ENCODE results near the gene WDFY4.

The WDFY4 gene

DNA sequence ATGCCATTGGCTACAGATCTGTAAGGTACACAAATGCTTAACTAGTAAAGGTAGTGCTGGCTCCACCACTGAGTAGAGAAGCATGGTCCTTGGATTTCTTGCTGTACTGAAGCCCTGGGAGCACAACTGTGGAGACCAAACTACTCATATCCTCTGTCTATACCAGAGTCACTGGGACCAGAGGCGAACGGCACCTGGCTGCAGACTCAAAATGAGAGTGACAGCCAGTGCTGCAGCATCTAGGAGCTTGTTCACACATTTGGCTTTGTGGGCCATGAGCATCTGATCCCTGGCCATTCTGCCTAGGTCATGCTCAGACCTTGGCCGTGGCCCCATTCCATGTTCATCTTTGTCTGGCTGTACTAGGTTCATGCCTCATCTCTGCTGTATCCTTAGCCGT is 223.1 kb downstream of the WDFY4 start:
- DNase-seq (ENCODE audit: low read depth in 2 of 2), result no peak
- H3K4me3 ChIP-seq (replicated peaks in 1 of 2; ENCODE audit: low read depth in 2 of 2, low read length in 2 of 2), result no peak overlapping the region
- TF ChIP-seq CTCF (IDR thresholded peaks at IDR 0.05; ENCODE audit: low read depth, low read length), result no peak

DNA sequence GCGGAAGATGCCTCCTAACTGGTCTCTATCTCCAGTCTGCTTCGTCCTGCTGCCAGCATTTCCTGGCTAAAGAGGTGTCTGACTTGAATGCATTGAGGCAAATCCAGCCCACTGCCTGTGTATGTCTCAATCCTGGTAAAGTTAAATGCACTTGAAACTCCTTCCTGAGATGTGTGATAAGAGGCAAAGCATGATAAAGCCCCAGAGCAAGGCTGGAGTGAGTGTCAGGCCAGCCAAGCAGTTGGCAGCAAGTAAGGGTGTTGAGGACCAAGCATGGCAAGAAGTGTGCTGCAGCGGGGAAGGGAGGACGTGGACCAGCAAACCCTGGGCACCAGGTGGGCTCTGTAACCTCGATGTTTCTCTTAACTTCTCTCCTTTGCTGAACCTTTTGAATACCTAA is 225.9 kb downstream of the WDFY4 start:
- TF ChIP-seq CTCF (IDR thresholded peaks at IDR 0.05; ENCODE audit: low read depth, low read length), result no peak
- no peak overlapping the region for H3K4me3 ChIP-seq (replicated peaks in 1 of 2; ENCODE audit: low read depth in 2 of 2, low read length in 2 of 2)
- no peak for DNase-seq (ENCODE audit: low read depth in 2 of 2)

- DNase-seq (ENCODE audit: low read depth in 2 of 2), result no peak
- TF ChIP-seq CTCF (IDR thresholded peaks at IDR 0.05; ENCODE audit: low read depth, low read length), result no peak
Measured at GRCh38 chr10:48913674-48914073, 229.0 kb downstream of the WDFY4 start.

GRCh38 chr10:48923748-48924147 is 239.1 kb downstream of the WDFY4 start:
- H3K4me3 ChIP-seq (replicated peaks in 1 of 2; ENCODE audit: low read depth in 2 of 2, low read length in 2 of 2), result no peak overlapping the region
- TF ChIP-seq CTCF (IDR thresholded peaks at IDR 0.05; ENCODE audit: low read depth, low read length), result no peak
- no peak for DNase-seq (ENCODE audit: low read depth in 2 of 2)

More at GRCh38 chr10:48913674-48914073, 229.0 kb downstream of the WDFY4 start:
- H3K4me3 ChIP-seq (replicated peaks in 1 of 2; ENCODE audit: low read depth in 2 of 2, low read length in 2 of 2), result no peak overlapping the region

GRCh38 chr10:48924988-48925387 is 240.3 kb downstream of the WDFY4 start:
- H3K4me3 ChIP-seq (replicated peaks in 1 of 2; ENCODE audit: low read depth in 2 of 2, low read length in 2 of 2), result no peak overlapping the region
- DNase-seq (ENCODE audit: low read depth in 2 of 2), result no peak
- no peak for TF ChIP-seq CTCF (IDR thresholded peaks at IDR 0.05; ENCODE audit: low read depth, low read length)

DNA sequence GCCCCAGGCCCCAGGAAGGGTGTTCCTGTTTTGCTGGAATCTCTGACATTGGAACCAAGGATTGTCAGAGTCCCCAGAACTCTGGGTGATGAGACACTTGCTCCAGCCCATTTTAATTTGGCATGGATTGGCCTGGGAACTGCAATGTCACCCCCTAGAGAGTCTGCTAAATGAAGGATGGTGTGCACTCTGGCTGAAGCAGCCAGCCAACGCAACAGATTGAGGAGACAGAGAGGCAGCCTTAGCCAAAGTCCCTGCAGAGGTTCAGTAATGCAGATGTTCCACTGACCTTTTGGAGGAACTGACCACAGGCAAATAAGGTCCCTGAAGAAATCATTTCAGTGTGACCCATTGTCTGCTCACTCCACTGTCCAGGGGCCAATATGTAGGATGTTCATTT is 241.6 kb downstream of the WDFY4 start:
- no peak overlapping the region for H3K4me3 ChIP-seq (replicated peaks in 1 of 2; ENCODE audit: low read depth in 2 of 2, low read length in 2 of 2)
- no peak for TF ChIP-seq CTCF (IDR thresholded peaks at IDR 0.05; ENCODE audit: low read depth, low read length)
- DNase-seq (ENCODE audit: low read depth in 2 of 2), result no peak

- H3K4me3 ChIP-seq (replicated peaks in 1 of 2; ENCODE audit: low read depth in 2 of 2, low read length in 2 of 2), result no peak overlapping the region
- TF ChIP-seq CTCF (IDR thresholded peaks at IDR 0.05; ENCODE audit: low read depth, low read length), result no peak
- no peak for DNase-seq (ENCODE audit: low read depth in 2 of 2)
Measured at GRCh38 chr10:48926764-48927540, 242.3 kb downstream of the WDFY4 start.

All from cardiac fibroblast (primary cell).